Measurements from ENCODE around the gene ARAP3.

DNA sequence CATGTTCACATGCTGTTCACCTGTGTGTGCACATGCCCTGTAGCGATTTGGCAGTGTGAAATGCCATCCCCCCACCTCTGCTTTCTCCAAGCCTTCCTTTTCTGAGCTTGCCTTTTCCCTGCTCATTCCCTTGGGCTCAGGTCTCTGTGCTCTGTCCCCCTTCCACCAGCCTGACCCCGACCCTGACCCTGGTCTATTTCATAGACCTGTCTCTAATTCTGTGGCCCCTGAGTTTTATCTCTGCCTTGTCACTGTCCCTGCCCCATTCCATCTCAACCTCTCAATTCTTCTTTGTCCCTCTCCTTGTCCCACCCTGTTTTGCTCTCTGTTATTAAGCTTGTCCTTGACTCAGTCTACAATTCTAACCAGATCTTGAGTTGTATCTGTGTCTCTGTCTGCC, 735 bp downstream of the ARAP3 start:
- TF ChIP-seq, protein P1, sequence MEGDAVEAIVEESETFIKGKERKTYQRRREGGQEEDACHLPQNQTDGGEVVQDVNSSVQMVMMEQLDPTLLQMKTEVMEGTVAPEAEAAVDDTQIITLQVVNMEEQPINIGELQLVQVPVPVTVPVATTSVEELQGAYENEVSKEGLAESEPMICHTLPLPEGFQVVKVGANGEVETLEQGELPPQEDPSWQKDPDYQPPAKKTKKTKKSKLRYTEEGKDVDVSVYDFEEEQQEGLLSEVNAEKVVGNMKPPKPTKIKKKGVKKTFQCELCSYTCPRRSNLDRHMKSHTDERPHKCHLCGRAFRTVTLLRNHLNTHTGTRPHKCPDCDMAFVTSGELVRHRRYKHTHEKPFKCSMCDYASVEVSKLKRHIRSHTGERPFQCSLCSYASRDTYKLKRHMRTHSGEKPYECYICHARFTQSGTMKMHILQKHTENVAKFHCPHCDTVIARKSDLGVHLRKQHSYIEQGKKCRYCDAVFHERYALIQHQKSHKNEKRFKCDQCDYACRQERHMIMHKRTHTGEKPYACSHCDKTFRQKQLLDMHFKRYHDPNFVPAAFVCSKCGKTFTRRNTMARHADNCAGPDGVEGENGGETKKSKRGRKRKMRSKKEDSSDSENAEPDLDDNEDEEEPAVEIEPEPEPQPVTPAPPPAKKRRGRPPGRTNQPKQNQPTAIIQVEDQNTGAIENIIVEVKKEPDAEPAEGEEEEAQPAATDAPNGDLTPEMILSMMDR (IDR thresholded peaks at IDR 0.05) = no peak
- TF ChIP-seq POLR2A (IDR thresholded peaks at IDR 0.05) = no peak

Measured in testis (tissue), 2 donors.